GM12878 (cell line): Measurements from ENCODE around the gene UBE2D4. TPM values are rescaled to one million over a fixed set of nuclear protein-coding genes. Genes with fewer than 3 reads are reported as not detected.

Experiments
- ATAC-seq: fragments of 200-7000 bp; cut with Tn5 transposase; 3 replicates; pipeline ENCODE4 v1.9.1; 2020; ENCODE audit warnings: mild to moderate bottlenecking, moderate library complexity
- BruUV-seq: library from RNA; stranded (reverse); fragments of 400-500 nt; replicated peaks from 2 replicates; lab custom pipeline; 2021; lab: Mats Ljungman, UMichigan
- CTCF ChIA-PET: fragments of 300-600 bp; sonication (Branson Sonifier 250); formaldehyde crosslinking; extraction: SDS; loops from one replicate; lab custom pipeline; 2021; ENCODE audit warnings: inconsistent platforms; lab: Yijun Ruan, JAX
- POLR2A ChIA-PET: fragments of 350-600 bp; formaldehyde crosslinking; extraction: SDS; loops from one replicate; lab custom pipeline; 2021; ENCODE audit warnings: inconsistent platforms; lab: Charles Lee
- RAD21 ChIA-PET: fragments of 300-600 bp; sonication (Branson Sonifier 250); formaldehyde crosslinking; loops from one replicate; lab custom pipeline; 2023; ENCODE audit warnings: antibody characterized with exemption; ENCODE audit not compliant: unreplicated experiment; lab: Charles Lee
- SMC1A ChIA-PET: fragments of 300-600 bp; sonication (Branson Sonifier 250); formaldehyde crosslinking; loops from one replicate; lab custom pipeline; 2023; ENCODE audit not compliant: unreplicated experiment, uncharacterized antibody; lab: Charles Lee
- DNase-seq: peaks from one replicate; pipeline ENCODE4 v3.0.0-alpha.2; 2011; ENCODE audit warnings: low read depth, low spot score
- FAIRE-seq: peaks from 3 replicates; lab custom pipeline; 2011; peaks lifted over from hg19 to GRCh38; lab: Jason Lieb, UNC
- H2AFZ ChIP-seq: 2 replicates; pipeline ENCODE4 v1.6.0; 2011; ENCODE audit warnings: low read depth, low read length, control low read depth; ENCODE audit not compliant: control insufficient read depth
- H3K27ac ChIP-seq: 2 replicates; pipeline ENCODE4 v1.5.1; 2011; ENCODE audit warnings: control low read depth; ENCODE audit not compliant: control insufficient read depth, insufficient read depth
- H3K27me3 ChIP-seq, 2 experiments: replicated peaks in 1 of 2; 2 replicates each; pipeline versions ENCODE4 v1.6.0 to v1.6.1; 2011; ENCODE audit warnings: low read length in 1 of 2; ENCODE audit not compliant: control insufficient read depth in 2 of 2, insufficient read depth in 2 of 2
- H3K36me3 ChIP-seq, 2 experiments: 2 replicates each; pipeline ENCODE4 v1.5.1; 2011; ENCODE audit warnings: low read length in 1 of 2; ENCODE audit not compliant: control insufficient read depth in 2 of 2, insufficient read depth in 2 of 2
- H3K4me1 ChIP-seq: 2 replicates; pipeline ENCODE4 v1.6.1; 2011; ENCODE audit warnings: mild to moderate bottlenecking, low read length, moderate library complexity, mixed read lengths; ENCODE audit not compliant: control insufficient read depth, insufficient read depth
- H3K4me2 ChIP-seq: 2 replicates; pipeline ENCODE4 v1.6.0; 2011; ENCODE audit warnings: control low read depth; ENCODE audit not compliant: control insufficient read depth, insufficient read depth
- H3K4me3 ChIP-seq: fragments of 200-600 bp; sonication (generic); 2 replicates; pipeline ENCODE4 v1.5.1; 2016
- H3K79me2 ChIP-seq: 2 replicates; pipeline ENCODE4 v1.6.0; 2011; ENCODE audit warnings: low read length; ENCODE audit not compliant: control insufficient read depth, insufficient read depth
- H3K9ac ChIP-seq: 2 replicates; pipeline ENCODE4 v1.8.0; 2011; ENCODE audit warnings: low read length, control low read depth, mixed read lengths; ENCODE audit not compliant: control insufficient read depth, insufficient read depth
- H3K9me3 ChIP-seq: replicated peaks from 3 replicates; pipeline ENCODE4 v1.5.1; 2011; ENCODE audit warnings: mild to moderate bottlenecking, low read length; ENCODE audit not compliant: control insufficient read depth, insufficient read depth
- H4K20me1 ChIP-seq: 2 replicates; pipeline ENCODE4 v1.6.0; 2011; ENCODE audit not compliant: control insufficient read depth, insufficient read depth
- ASH2L ChIP-seq: fragments of 300-600, 200-600 bp; sonication (generic); IDR thresholded peaks from 2 replicates; pipeline ENCODE4 v1.6.1; 2017; ENCODE audit warnings: low read depth, mild to moderate bottlenecking, borderline replicate concordance
- CHD1 ChIP-seq: IDR thresholded peaks from 2 replicates; pipeline ENCODE4 v1.6.1; 2012; ENCODE audit warnings: low read depth, low read length, improper control_type of control experiment
- E2F4 ChIP-seq: IDR thresholded peaks from 2 replicates; pipeline ENCODE4 v1.6.1; 2012; ENCODE audit warnings: low read depth, low read length, improper control_type of control experiment
- ETV6 ChIP-seq, 2 experiments: fragments of 450-650 bp in 1 of 2; IDR thresholded peaks in 1 of 2; conservative IDR thresholded peaks in 1 of 2; 2 replicates each; pipeline ENCODE4 v1.6.1; 2014; ENCODE audit warnings: antibody characterized with exemption in 1 of 2, borderline replicate concordance in 1 of 2, low read depth in 1 of 2, mild to moderate bottlenecking in 1 of 2, moderate library complexity in 1 of 2
- MEF2A ChIP-seq: IDR thresholded peaks from 2 replicates; pipeline ENCODE4 v1.6.1; 2011; ENCODE audit warnings: low read depth, mild to moderate bottlenecking, low read length, moderate library complexity; ENCODE audit not compliant: insufficient read depth
- MTA2 ChIP-seq: fragments of 450-650 bp; IDR thresholded peaks from 2 replicates; pipeline ENCODE4 v1.6.1; 2016; ENCODE audit warnings: low read depth, mild to moderate bottlenecking, moderate library complexity
- NRF1 ChIP-seq: conservative IDR thresholded peaks from 2 replicates; pipeline ENCODE4 v1.6.1; 2011; ENCODE audit warnings: mild to moderate bottlenecking, low read depth, low read length, improper control_type of control experiment
- PKNOX1 ChIP-seq: fragments of 450-650 bp; IDR thresholded peaks from 2 replicates; pipeline ENCODE4 v1.6.1; 2016; ENCODE audit warnings: mild to moderate bottlenecking
- POLR2AphosphoS5 ChIP-seq: IDR thresholded peaks from 2 replicates; pipeline ENCODE4 v1.6.1; 2011; ENCODE audit warnings: mild to moderate bottlenecking, low read length, inconsistent platforms
- RBBP5 ChIP-seq: fragments of 200-600 bp; sonication (generic); conservative IDR thresholded peaks from 2 replicates; pipeline ENCODE4 v1.6.1; 2016
- SREBF1 ChIP-seq: IDR thresholded peaks from 2 replicates; pipeline ENCODE4 v1.6.1; 2012; ENCODE audit warnings: mild to moderate bottlenecking, low read length
- SRF ChIP-seq, 2 experiments: IDR thresholded peaks; 2 replicates each; pipeline ENCODE4 v1.6.1; 2011; ENCODE audit warnings: low read depth in 2 of 2, low read length in 2 of 2, mild to moderate bottlenecking in 1 of 2, moderate library complexity in 1 of 2
- WRNIP1 ChIP-seq: IDR thresholded peaks from 2 replicates; pipeline ENCODE4 v1.6.1; 2011; ENCODE audit warnings: low read depth, low read length, improper control_type of control experiment, borderline replicate concordance
- YY1 ChIP-seq: IDR thresholded peaks from 2 replicates; pipeline ENCODE4 v1.6.1; 2011; ENCODE audit warnings: low read depth, mild to moderate bottlenecking, low read length
- ZSCAN29 ChIP-seq: fragments of 450-650 bp; IDR thresholded peaks from 2 replicates; pipeline ENCODE4 v1.6.1; 2017; ENCODE audit warnings: mild to moderate bottlenecking, moderate library complexity
- WGBS: methylation state at CpG from one replicate; pipeline ENCODE4 v1.1.6; 2016; ENCODE audit warnings: low lambda C conversion rate; ENCODE audit not compliant: insufficient replicate concordance, insufficient coverage; ENCODE audit errors: missing lambda C conversion rate; 5-methylcytosine and 5-hydroxymethylcytosine counted together
- in situ Hi-C: fragments of 300-500 bp; cut with MboI; formaldehyde crosslinking; loops from 9 replicates; pipeline ENCODE4 v1.14.3; 2018; ENCODE audit warnings: mixed read lengths
- intact Hi-C: fragments of 100-400 bp; cut with micrococcal nuclease; formaldehyde crosslinking; loops from one replicate; pipeline ENCODE4 v1.14.2; 2022; ENCODE audit not compliant: unreplicated experiment
- polyA plus RNA-seq, 11 experiments: library from polyadenylated mRNA; depleted of rRNA in 4 of 11; unstranded in 6 of 11; stranded (reverse) in 5 of 11; fragments of >200 nt; fragmentation: Nextera tagmentation in 4 of 11; fragmentation: Illumina TruSeq in 1 of 11; extraction: Ambion mirVana in 4 of 11; extraction: Trizol in 1 of 11; gene quantifications; 1 replicate in 1 of 11; 2 replicates in 10 of 11; pipeline versions ENCODE4 v1.2.1 to v1.2.3, GENCODE V29; 2011 to 2016; ENCODE audit warnings: inconsistent platforms in 2 of 11, missing spikeins in 2 of 11, low read depth in 1 of 11
- total RNA-seq, 4 experiments: library from RNA; depleted of rRNA in 3 of 4; stranded (reverse); fragments of >200 nt in 3 of 4; fragmentation: Illumina TruSeq in 1 of 4; extraction: Trizol in 1 of 4; gene quantifications; 2 replicates each; pipeline versions ENCODE4 v1.2.1 to v1.2.3, GENCODE V29; 2013 to 2021

The UBE2D4 gene
- total and polyA plus RNA-seq, 10 of the 15 experiments (the other 5 are each of a cell fraction or from before 2014, with no cell fraction given), result 3.5 to 16.6 (median 10.3) TPM

DNA sequence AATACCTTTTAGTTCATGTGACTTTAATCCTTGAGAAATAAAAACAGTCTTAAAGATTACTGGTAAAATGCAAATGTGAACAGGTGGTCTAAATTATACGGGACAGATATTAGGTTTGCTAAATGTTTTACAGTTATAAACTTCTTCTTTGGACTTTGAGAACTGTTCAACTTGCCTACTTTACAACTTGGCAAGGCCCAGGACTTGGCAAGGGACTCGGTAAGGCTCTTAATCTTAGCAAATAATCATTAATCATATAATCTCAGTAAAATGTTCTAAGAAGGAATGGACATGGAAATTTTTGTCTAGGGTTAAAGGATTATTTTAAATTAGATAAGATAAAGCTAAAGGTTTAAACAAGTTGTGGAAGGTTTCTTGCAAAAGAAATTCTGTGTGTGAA lies 4.8 kb upstream of the UBE2D4 start:
- ChIA-PET RAD21 (no interaction called here), POLR2A (interaction anchor here (0.5 kb wide), 1 partner anchor 11 kb away, joined by 4 read pairs; no protein-coding TSS in a partner anchor), SMC1A (no interaction called here), CTCF (interaction anchor here (0.7 kb wide), 1 partner anchor 13 kb away, joined by 3 read pairs; no protein-coding TSS in a partner anchor)
- H4K20me1 ChIP-seq, result no peaks in the 10 kb centered on the region
- H3K79me2 ChIP-seq, result peaks cover 10% of the 10 kb centered on the region
- no peak overlapping the region for H2AFZ ChIP-seq
- FAIRE-seq (no peak), ATAC-seq (no peak), DNase-seq (no peak)
- 97% methylated on average over 2 of the region's 2 CpGs for WGBS
- no peaks in the 10 kb centered on the region for H3K27me3 ChIP-seq
- H3K4me2 ChIP-seq, result no peak overlapping the region
- BruUV-seq, result no TSS peak
- no peak for TF ChIP-seq MEF2A
- no peak for TF ChIP-seq CHD1
- TF ChIP-seq NRF1, result no peak
- no peak for TF ChIP-seq ZSCAN29
- TF ChIP-seq POLR2AphosphoS5, result no peak
- no peak for TF ChIP-seq SRF (IDR thresholded peaks at IDR 0.05; ENCODE audit: low read depth in 2 of 2, low read length in 2 of 2)
- no peak for TF ChIP-seq MTA2
- no peak for TF ChIP-seq SREBF1
- H3K27ac ChIP-seq, result no peak overlapping the region
- H3K36me3 ChIP-seq, result no peaks in the 10 kb centered on the region; a peak in 1 of 4 replicates
- H3K9ac ChIP-seq, result no peak overlapping the region
- H3K9me3 ChIP-seq, result no peaks in the 10 kb centered on the region
- intact Hi-C loops, result no loop called here
- in situ Hi-C loops, result no loop called here
- H3K4me3 ChIP-seq, result no peak overlapping the region
- peaks cover 5% of the 10 kb centered on the region for H3K4me1 ChIP-seq

DNA sequence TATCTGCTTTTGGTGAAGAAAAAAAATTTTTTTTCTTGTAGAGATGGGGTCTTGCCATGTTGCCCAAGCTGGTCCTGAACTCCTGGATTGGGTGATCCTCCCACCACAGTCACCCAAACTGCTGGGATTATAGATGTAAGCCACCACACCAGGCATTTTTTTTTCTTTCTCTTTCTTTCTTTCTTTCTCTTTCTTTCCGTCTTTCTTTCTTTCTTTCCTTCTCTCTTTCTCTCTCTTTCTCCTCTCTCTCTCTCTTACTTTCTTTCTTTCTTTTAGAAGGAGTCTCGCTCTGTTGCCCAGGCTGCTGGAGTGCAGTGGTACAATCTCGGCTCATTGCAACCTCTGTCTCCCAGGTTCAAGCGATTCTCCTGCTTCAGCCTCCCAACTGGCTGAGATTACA lies 3.5 kb upstream of the UBE2D4 start:
- intact Hi-C loops, result no loop called here
- H3K4me2 ChIP-seq, result no peak overlapping the region
- ChIA-PET CTCF (no interaction called here), RAD21 (no interaction called here), POLR2A (interaction anchor here (0.5 kb wide), 1 partner anchor 32 kb away, joined by 5 read pairs; no protein-coding TSS in a partner anchor), SMC1A (no interaction called here)
- BruUV-seq, result no TSS peak
- ATAC-seq (no peak), FAIRE-seq (no peak), DNase-seq (no peak)
- in situ Hi-C loops, result no loop called here
- H3K27ac ChIP-seq, result no peak overlapping the region
- H3K9me3 ChIP-seq, result no peaks in the 10 kb centered on the region
- no peaks in the 10 kb centered on the region; a peak in 1 of 4 replicates for H3K36me3 ChIP-seq
- no peaks in the 10 kb centered on the region for H3K27me3 ChIP-seq
- H4K20me1 ChIP-seq, result no peaks in the 10 kb centered on the region
- no peak overlapping the region for H3K9ac ChIP-seq
- no peak overlapping the region for H2AFZ ChIP-seq
- 87% methylated on average over 4 of the region's 4 CpGs for WGBS
- peaks cover 5% of the 10 kb centered on the region for H3K4me1 ChIP-seq
- peaks cover 10% of the 10 kb centered on the region for H3K79me2 ChIP-seq
- H3K4me3 ChIP-seq, result no peak overlapping the region
- TF ChIP-seq ASH2L (no peak), WRNIP1 (no peak), PKNOX1 (no peak), YY1 (no peak), RBBP5 (no peak), ETV6 (conservative IDR thresholded peaks at IDR 0.05 in 1 of 2, IDR thresholded peaks at IDR 0.05 in 1 of 2; ENCODE audit: borderline replicate concordance in 1 of 2, low read depth in 1 of 2) (no peak), E2F4 (no peak)
